Right cardiac atrium (tissue), 5 donors: Measurements from ENCODE around the gene AIPL1. TPM values are rescaled to one million over a fixed set of nuclear protein-coding genes. Genes with fewer than 3 reads are reported as not detected.

Source experiments
- ATAC-seq, 2 donors: fragments of 200-7000 bp; cut with Tn5 transposase; one replicate each; pipeline versions ENCODE4 v1.8.0 to v1.9.1; 2020; ENCODE audit warnings: moderate library complexity in 2 of 2, mild to moderate bottlenecking in 1 of 2
- DNase-seq, 3 donors: peaks; one replicate each; pipeline ENCODE4 v3.0.0-alpha.2; 2020
- H3K27ac ChIP-seq: one replicate; pipeline ENCODE4 v1.5.1; 2013; ENCODE audit warnings: mild to moderate bottlenecking, low read length, control low read depth, moderate library complexity
- H3K27me3 ChIP-seq: one replicate; pipeline ENCODE4 v1.6.1; 2013; ENCODE audit not compliant: control insufficient read depth, insufficient read depth
- H3K4me1 ChIP-seq: one replicate; pipeline ENCODE4 v1.6.1; 2013; ENCODE audit warnings: low read length; ENCODE audit not compliant: control insufficient read depth, insufficient read depth
- H3K4me3 ChIP-seq: one replicate; pipeline ENCODE4 v1.5.1; 2013; ENCODE audit warnings: low read length, control low read depth
- H3K9me3 ChIP-seq: one replicate; pipeline ENCODE4 v1.6.1; 2013; ENCODE audit warnings: low read length; ENCODE audit not compliant: control insufficient read depth
- WGBS: extraction: QIAGEN DNeasy Blood & Tissue Kit; methylation state at CpG from one replicate; pipeline ENCODE4 v1.1.7; 2013; 5-methylcytosine and 5-hydroxymethylcytosine counted together
- intact Hi-C, 4 donors: fragments of 100-400 bp; cut with DNase I; formaldehyde crosslinking; loops; one replicate each; pipeline versions ENCODE4 v1.11.0 to v1.14.0; 2022 to 2023
- polyA plus RNA-seq: library from polyadenylated mRNA; stranded (reverse); fragments of 200-250 nt; gene quantifications from one replicate; pipeline ENCODE4 v1.2.3, GENCODE V29; 2013
- total RNA-seq, 4 donors: library from RNA; stranded (reverse); fragmentation: NEBNext Ultra II Directional; extraction: Animal tissue kit (Norgen Biotek cat#: 25700); gene quantifications; one replicate each; pipeline ENCODE4 v1.2.1, GENCODE V29; 2021
- donor health status: healthy with polysubstance abuse.
- donor health status: DM: no; HTN: yes; CAD: no.
- donor health status: DM: no; HTN: no; CAD: no.
- donor health status: DM: no; HTN: yes; CAD: no; lungs with severe emphysema.
- donor health status: DM: yes; HTN: yes; CAD: no.

Gene AIPL1
- total and polyA plus RNA-seq, 5 donors, result not detected

DNA sequence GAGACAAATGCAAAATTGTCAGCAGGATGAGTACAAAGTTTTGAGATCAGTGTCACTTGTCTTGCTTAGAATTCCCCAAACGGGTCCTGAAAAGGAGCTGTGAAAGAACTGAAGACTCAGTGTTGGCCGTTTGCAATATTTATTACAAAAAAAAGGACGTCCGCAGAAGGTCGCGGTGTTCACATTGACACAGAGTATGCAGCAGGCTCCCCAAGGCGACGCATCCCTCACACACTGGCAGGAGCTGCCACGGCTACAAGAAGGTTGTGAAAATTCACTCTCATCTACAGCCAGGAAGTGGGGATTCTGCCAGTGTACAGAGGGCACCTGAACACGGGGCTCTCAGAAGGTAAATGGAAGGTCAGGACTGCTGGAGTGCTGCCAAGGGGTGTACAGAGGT is 26.2 kb downstream of the AIPL1 start:
- intact Hi-C loops, result no loop called here
- Histone ChIP-seq H3K27me3 (no peaks in the 10 kb centered on the region), H3K9me3 (no peaks in the 10 kb centered on the region), H3K4me3 (no peak overlapping the region), H3K4me1 (no peaks in the 10 kb centered on the region), H3K27ac (no peak overlapping the region)
- 69% methylated on average over 10 of the region's 10 CpGs for WGBS
- no peak for DNase-seq
- no peak for ATAC-seq

GRCh38 chr17:6408276-6408675 is 26.6 kb downstream of the AIPL1 start:
- H3K9me3 ChIP-seq, result no peaks in the 10 kb centered on the region
- H3K27ac ChIP-seq, result no peak overlapping the region
- ATAC-seq (no peak), DNase-seq (no peak)
- H3K4me1 ChIP-seq, result no peaks in the 10 kb centered on the region
- no peaks in the 10 kb centered on the region for H3K27me3 ChIP-seq
- intact Hi-C loops, result no loop called here
- H3K4me3 ChIP-seq, result no peak overlapping the region
- 74% methylated on average over 6 of the region's 6 CpGs for WGBS

DNA sequence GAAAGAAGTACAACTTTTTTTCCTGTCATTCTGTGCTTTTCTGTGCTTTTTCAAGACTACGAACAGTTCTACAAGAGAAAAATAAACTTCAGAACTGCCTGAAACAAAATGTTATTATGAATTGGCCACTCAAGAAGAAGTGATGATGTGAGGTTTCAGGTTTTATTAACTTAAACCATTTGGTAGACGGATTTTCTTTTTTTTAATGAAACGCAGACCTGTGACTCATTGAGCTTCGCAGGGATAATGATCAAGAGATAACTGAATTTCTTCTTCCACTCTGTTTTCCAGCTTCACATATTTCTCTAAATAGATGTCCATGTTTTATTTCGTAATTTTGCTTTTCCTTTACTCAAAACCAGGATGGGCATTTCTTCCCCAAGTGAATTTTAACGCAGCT is 32.7 kb downstream of the AIPL1 start:
- intact Hi-C loops, result no loop called here
- Histone ChIP-seq H3K9me3 (no peaks in the 10 kb centered on the region), H3K27me3 (no peaks in the 10 kb centered on the region), H3K27ac (no peak overlapping the region), H3K4me1 (no peaks in the 10 kb centered on the region), H3K4me3 (no peak overlapping the region)
- WGBS, result 82% methylated on average over 6 of the region's 6 CpGs
- ATAC-seq (no peak), DNase-seq (no peak)

- DNase-seq, result no peak
- H3K27me3 ChIP-seq, result no peaks in the 10 kb centered on the region
- H3K4me1 ChIP-seq, result no peaks in the 10 kb centered on the region
- intact Hi-C loops, result no loop called here
- H3K9me3 ChIP-seq, result no peaks in the 10 kb centered on the region
- no peak for ATAC-seq
- WGBS, result 69% methylated on average over 2 of the region's 2 CpGs
- H3K27ac ChIP-seq, result no peak overlapping the region
- H3K4me3 ChIP-seq, result no peak overlapping the region
Observed at GRCh38 chr17:6398955-6399354, 36.0 kb downstream of the AIPL1 start.

DNA sequence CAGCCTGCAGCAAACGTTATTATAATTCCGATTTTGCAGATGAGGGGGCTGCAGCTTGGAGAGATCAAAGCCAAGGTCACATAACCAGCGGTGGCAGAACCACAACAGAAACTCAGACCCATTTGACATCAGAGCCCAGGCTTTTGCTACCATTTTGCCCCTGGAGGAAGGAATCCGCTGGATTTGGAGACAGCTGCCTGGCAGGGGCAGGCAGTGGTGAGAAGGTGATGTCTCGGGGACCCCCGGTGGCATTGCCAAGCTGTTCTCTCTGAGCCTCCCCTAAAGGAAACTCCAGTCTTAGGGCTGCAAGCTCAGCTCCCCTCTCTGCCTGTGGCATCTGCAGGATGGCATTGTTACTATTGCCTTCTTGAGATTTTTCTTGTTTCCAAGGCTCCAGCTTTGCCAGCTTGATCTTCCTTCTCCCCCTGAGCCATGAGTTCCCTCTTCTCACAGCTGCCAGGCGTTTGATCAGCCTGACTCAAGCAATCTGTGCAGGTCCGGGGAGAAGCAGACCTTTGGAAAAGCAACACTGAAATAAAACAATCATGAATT is 40.8 kb downstream of the AIPL1 start:
- Histone ChIP-seq H3K4me1 (no peaks in the 10 kb centered on the region), H3K27me3 (no peaks in the 10 kb centered on the region), H3K27ac (no peak overlapping the region), H3K4me3 (no peak overlapping the region), H3K9me3 (no peaks in the 10 kb centered on the region)
- intact Hi-C loops, result no loop called here
- no peak for ATAC-seq
- DNase-seq, result no peak
- WGBS, result 38% methylated on average over 8 of the region's 8 CpGs

DNA sequence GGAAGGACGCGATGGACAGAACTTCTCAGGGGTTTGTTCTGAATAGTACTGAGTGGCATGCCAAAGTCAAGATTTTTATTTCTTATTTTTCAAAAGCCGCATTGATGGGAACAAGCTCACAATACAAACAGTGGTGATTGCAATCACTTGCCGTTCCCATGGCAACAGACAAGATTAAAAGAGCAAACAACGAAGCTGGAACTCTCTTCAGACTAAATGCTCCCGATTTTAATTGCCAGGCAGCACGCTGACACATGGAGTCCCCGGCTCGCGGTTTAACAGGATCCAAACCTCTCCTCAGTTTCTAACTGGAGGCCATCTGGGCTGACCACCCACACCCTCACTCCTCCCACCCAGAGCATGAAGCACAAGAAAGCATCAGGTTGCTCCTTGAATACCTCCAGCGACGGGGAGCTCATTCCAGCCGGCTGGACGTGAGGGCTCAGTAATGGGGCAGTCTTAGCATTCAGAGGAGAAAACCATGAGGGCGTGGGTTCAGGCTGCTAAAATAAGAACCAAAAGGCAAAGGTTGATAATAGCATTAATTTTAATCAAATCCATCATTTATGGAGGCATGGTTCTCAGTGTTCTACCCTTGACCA is 41.5 kb downstream of the AIPL1 start:
- Histone ChIP-seq H3K9me3 (no peaks in the 10 kb centered on the region), H3K27me3 (no peaks in the 10 kb centered on the region), H3K4me1 (no peaks in the 10 kb centered on the region), H3K27ac (no peak overlapping the region), H3K4me3 (no peak overlapping the region)
- DNase-seq, result no peak
- WGBS, result 61% methylated on average over 15 of the region's 15 CpGs
- intact Hi-C loops, result no loop called here
- ATAC-seq, result no peak

DNA sequence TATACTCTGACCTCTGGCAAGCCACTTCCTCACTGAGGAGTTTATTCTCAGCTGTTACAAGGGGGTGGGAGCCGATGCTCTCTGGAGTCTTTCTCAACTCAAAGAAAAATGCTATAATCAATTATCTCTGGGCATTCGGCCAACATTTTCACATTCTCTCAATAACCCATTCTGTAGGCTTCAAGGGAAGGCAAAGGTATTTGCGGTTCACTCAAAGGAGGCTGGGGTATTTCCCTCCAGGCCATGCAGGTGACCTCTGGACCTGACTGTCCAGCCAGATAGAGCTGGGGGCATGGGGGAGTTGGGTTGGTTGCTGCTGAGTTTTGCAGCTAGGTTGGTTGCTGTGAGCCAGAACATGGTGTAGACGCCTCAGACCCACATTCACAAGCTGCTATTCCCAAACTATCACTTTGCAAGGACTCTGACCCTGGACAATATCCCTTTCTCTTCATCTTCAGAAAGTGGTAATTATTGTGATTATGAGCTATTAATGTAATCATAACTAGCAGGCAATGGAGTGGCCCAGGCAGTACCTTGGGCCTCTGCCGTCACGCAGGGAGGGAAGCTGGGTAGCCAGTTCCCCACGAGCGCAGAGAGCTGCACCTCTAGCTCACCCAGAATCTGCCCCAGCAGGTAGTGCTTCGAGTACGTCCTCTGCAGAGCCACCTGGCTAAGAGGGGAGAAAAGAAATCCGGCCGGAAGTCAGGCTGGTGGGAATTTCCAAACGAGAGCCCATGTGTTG is 42.1 kb downstream of the AIPL1 start:
- Histone ChIP-seq H3K9me3 (no peaks in the 10 kb centered on the region), H3K27me3 (no peaks in the 10 kb centered on the region), H3K4me1 (no peaks in the 10 kb centered on the region), H3K4me3 (no peak overlapping the region), H3K27ac (no peak overlapping the region)
- ATAC-seq (no peak), DNase-seq (no peak)
- 57% methylated on average over 13 of the region's 13 CpGs for WGBS
- intact Hi-C loops, result no loop called here

- DNase-seq, result no peak
- intact Hi-C loops, result no loop called here
- Histone ChIP-seq H3K27me3 (no peaks in the 10 kb centered on the region), H3K4me1 (no peaks in the 10 kb centered on the region), H3K27ac (no peak overlapping the region), H3K4me3 (no peak overlapping the region), H3K9me3 (no peaks in the 10 kb centered on the region)
- whole genome bisulfite sequencing, result 86% methylated on average over 11 of the region's 11 CpGs
- ATAC-seq, result no peak
Observed at GRCh38 chr17:6388416-6388815, 46.5 kb downstream of the AIPL1 start.

DNA sequence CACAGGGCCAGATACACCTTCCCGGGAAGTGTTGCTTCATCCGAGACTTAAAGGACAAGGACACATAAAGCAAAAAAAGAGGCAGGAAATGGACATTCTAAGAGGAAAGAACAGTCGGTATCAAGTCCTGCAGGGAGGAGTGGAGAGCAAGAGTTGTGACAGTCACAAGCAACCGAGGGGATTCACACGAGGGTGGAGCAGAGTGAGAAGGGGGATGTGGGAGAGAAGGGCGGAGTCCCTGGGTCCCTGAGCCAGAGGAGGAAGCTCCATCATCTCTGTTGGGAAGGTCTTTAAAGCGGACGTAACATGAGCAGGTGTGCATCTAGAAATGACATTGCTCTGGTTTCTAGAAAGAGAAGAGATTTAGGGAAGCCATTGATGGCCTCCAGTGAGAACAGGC is 47.1 kb downstream of the AIPL1 start:
- 58% methylated on average over 8 of the region's 8 CpGs for WGBS
- no peak for ATAC-seq
- DNase-seq, result no peak
- Histone ChIP-seq H3K27ac (no peak overlapping the region), H3K4me1 (no peaks in the 10 kb centered on the region), H3K4me3 (no peak overlapping the region), H3K9me3 (no peaks in the 10 kb centered on the region), H3K27me3 (no peaks in the 10 kb centered on the region)
- intact Hi-C loops, result no loop called here

DNA sequence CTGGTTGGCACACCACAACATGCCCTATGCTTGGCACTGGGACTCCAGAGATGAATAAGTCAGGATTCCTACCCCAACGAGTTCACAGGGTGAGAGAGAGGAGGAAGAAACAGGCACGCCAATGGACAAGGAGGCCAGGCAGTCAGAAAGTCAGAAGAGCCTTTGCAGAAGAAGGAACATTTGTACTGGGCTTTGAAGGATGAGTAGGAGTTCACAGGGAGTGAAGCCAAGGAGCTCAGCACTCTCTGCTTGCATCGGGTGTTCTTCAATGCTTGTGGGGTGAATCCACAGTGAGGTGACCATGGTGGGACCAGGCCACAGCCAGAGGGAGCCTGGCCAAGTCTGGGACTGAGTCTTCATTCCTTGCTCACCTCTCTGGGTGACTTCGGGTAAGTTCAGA is 47.5 kb downstream of the AIPL1 start:
- Histone ChIP-seq H3K4me1 (no peaks in the 10 kb centered on the region), H3K27ac (no peak overlapping the region), H3K9me3 (no peaks in the 10 kb centered on the region), H3K27me3 (no peaks in the 10 kb centered on the region), H3K4me3 (no peak overlapping the region)
- 81% methylated on average over 4 of the region's 4 CpGs for WGBS
- intact Hi-C loops, result no loop called here
- no peak for DNase-seq
- no peak for ATAC-seq

GRCh38 chr17:6386041-6386630 is 48.8 kb downstream of the AIPL1 start:
- ATAC-seq (no peak), DNase-seq (no peak)
- Histone ChIP-seq H3K4me1 (no peaks in the 10 kb centered on the region), H3K4me3 (no peak overlapping the region), H3K9me3 (no peaks in the 10 kb centered on the region), H3K27ac (no peak overlapping the region), H3K27me3 (no peaks in the 10 kb centered on the region)
- intact Hi-C loops, result no loop called here
- WGBS, result 88% methylated on average over 9 of the region's 9 CpGs
